CD4-positive, alpha-beta memory T cell (primary cell): Measurements from ENCODE around the gene ZNF273. TPM values are rescaled to one million over a fixed set of nuclear protein-coding genes. Genes with fewer than 3 reads are reported as not detected.
"Not testable (repeated sequence)": the region's sequence is repeated elsewhere in the genome, so short reads cannot be mapped to it uniquely, and the experiment has no call there.

Experiments used
- CTCF ChIA-PET: fragments of 350-600 bp; sonication (Branson Sonifier 250); formaldehyde crosslinking; loops from one replicate; lab custom pipeline; 2021; ENCODE audit warnings: inconsistent platforms; ENCODE audit not compliant: partially characterized antibody; lab: Charles Lee
- POLR2A ChIA-PET: fragments of 350-600 bp; sonication (Branson Sonifier 250); formaldehyde crosslinking; loops from one replicate; lab custom pipeline; 2021; ENCODE audit not compliant: partially characterized antibody; lab: Charles Lee
- DNase-seq, 5 donors: peaks; one replicate each; pipeline versions ENCODE4 v3.0.0 to v3.0.0-alpha.2; 2020 to 2022; ENCODE audit warnings: mixed read lengths in 1 of 5
- H3K27ac ChIP-seq: one replicate; pipeline ENCODE4 v1.7.0; 2013; ENCODE audit warnings: low read depth, low read length
- H3K27me3 ChIP-seq: 2 replicates; pipeline ENCODE4 v1.7.0; 2013; ENCODE audit warnings: mild to moderate bottlenecking, low read length, moderate library complexity; ENCODE audit not compliant: insufficient read depth
- H3K36me3 ChIP-seq: 2 replicates; pipeline ENCODE4 v1.7.0; 2013; ENCODE audit warnings: mild to moderate bottlenecking, low read length, moderate library complexity; ENCODE audit not compliant: insufficient read depth
- H3K4me1 ChIP-seq: 2 replicates; pipeline ENCODE4 v1.7.0; 2013; ENCODE audit warnings: mild to moderate bottlenecking, low read length, moderate library complexity; ENCODE audit not compliant: insufficient read depth
- H3K4me3 ChIP-seq, 2 donors: one replicate each; pipeline ENCODE4 v1.7.0; 2013; ENCODE audit warnings: low read length in 2 of 2, mild to moderate bottlenecking in 1 of 2
- H3K9me3 ChIP-seq, 2 donors: one replicate each; pipeline ENCODE4 v1.7.0; 2013; ENCODE audit warnings: low read length in 2 of 2, control low read depth in 1 of 2; ENCODE audit not compliant: control insufficient read depth in 1 of 2
- H3K27ac Mint-ChIP-seq, 7 donors: one replicate each; pipeline ENCODE4 v1.8.0; 2020 to 2021; ENCODE audit warnings: mixed read lengths in 7 of 7, mild to moderate bottlenecking in 6 of 7, inconsistent platforms in 3 of 7, moderate library complexity in 3 of 7
- H3K27me3 Mint-ChIP-seq, 2 donors: one replicate each; pipeline ENCODE4 v1.8.0; 2020 to 2021; ENCODE audit warnings: mixed read lengths in 2 of 2
- H3K36me3 Mint-ChIP-seq, 2 donors: one replicate each; pipeline ENCODE4 v1.8.0; 2020 to 2021; ENCODE audit warnings: mixed read lengths in 2 of 2, inconsistent platforms in 1 of 2, mild to moderate bottlenecking in 1 of 2
- H3K4me1 Mint-ChIP-seq, 4 donors: one replicate each; pipeline ENCODE4 v1.8.0; 2020 to 2021; ENCODE audit warnings: mixed read lengths in 4 of 4, mild to moderate bottlenecking in 1 of 4
- H3K4me3 Mint-ChIP-seq, 8 donors: one replicate each; pipeline ENCODE4 v1.8.0; 2020 to 2021; ENCODE audit warnings: mixed read lengths in 8 of 8, mild to moderate bottlenecking in 7 of 8, moderate library complexity in 6 of 8, inconsistent platforms in 3 of 8
- H3K9me3 Mint-ChIP-seq, 8 donors: one replicate each; pipeline ENCODE4 v1.8.0; 2020 to 2021; ENCODE audit warnings: mixed read lengths in 8 of 8, mild to moderate bottlenecking in 5 of 8, inconsistent platforms in 3 of 8, moderate library complexity in 1 of 8
- intact Hi-C: fragments of 100-400 bp; cut with micrococcal nuclease; formaldehyde crosslinking; loops from one replicate; pipeline ENCODE4 v1.15.1; 2023
- polyA plus RNA-seq, 2 donors: library from polyadenylated mRNA; unstranded; fragments of 300-500 nt; fragmentation: Illumina TruSeq; gene quantifications; one replicate each; pipeline ENCODE4 v1.2.3, GENCODE V29; 2021
- total RNA-seq, 2 experiments: library from RNA; stranded (reverse); gene quantifications; one replicate each; pipeline ENCODE4 v1.2.3, GENCODE V29; 2021

Gene ZNF273
- total and polyA plus RNA-seq, 4 experiments from 2014 or later = 5.0 to 8.9 (median 6.7) TPM

DNA sequence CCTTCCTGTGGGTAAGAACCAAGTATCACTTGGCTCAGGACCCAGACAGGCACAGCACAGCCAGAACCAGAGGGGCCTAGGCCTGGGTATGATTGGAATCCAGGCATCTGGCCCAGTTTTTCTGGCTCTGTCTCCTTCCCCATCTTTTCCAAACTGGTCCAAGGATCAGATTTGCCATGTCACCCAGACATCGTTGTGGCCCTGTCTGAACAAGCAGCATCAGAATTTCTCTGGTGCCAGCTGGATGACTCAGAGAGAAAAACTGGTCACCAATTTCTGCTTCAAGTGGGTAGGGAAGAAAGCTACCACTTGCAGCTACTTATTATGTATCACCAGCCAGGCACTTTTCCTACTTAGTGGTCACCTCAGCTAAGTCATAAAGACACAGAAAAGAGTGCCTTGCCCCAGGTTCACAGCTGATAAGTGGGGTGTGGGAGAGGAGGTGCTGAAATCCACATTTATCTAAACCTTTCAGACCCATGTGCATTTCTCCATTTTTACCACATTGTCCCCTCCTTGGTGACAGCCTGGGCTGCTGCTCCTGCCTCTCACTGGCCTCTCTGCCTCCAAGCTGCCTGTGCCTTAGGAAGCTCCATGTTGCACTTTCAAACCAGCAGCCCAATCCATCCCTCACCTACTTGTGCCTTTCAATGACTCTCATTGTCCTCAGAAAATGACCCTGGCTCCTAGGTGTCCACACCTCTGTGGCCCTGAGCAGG, 11.6 kb upstream of the ZNF273 start:
- not testable (repeated sequence) for DNase-seq

DNA sequence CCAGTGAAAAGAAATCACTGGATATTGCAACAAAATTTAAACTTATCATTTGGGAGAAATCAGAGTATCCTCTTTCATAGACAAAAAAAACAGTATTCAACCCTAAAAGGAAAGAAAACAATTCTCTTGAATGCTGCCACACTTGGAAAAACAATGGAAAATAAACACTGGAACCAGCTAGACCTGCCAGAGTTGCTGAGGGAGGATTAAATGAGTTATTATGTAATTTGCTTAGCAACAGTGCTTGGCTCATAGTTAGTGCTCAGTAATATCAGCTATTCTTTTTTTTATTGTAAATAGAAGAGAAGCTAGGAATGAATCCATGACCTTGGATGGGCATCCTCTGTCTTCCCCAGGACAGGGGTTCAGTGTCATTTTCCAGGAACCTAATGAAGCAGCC, 11.0 kb upstream of the ZNF273 start:
- H3K9me3 ChIP-seq = no peaks in the 10 kb centered on the region
- ChIA-PET POLR2A (no interaction called here), CTCF (interaction anchor here (1.1 to 1.8 kb wide), 2 partner anchors 21 to 417 kb away, joined by 3 to 4 read pairs; no protein-coding TSS in a partner anchor)
- no peak overlapping the region for H3K27ac ChIP-seq
- peaks cover 18% of the 10 kb centered on the region for H3K4me1 ChIP-seq
- H3K27me3 ChIP-seq = peaks cover 5% of the 10 kb centered on the region
- Mint-ChIP-seq H3K36me3 (no peaks in the 10 kb centered on the region), H3K4me1 (peaks cover 5 to 14% (median 9%) of the 10 kb centered on the region in 4 donors), H3K4me3 (peak overlapping the region in 1 of 8 donors; percentile 28), H3K27me3 (peaks cover 12 to 18% of the 10 kb centered on the region in 2 donors), H3K27ac (no peak overlapping the region), H3K9me3 (no peaks in the 10 kb centered on the region)
- H3K36me3 ChIP-seq = no peaks in the 10 kb centered on the region
- H3K4me3 ChIP-seq = no peak overlapping the region
- DNase-seq = no peak
- intact Hi-C loops = no loop called here

More for the DNA sequence above, 11.6 kb upstream of the ZNF273 start:
- H3K4me1 ChIP-seq = peaks cover 18% of the 10 kb centered on the region
- peaks cover 15 to 24% of the 10 kb centered on the region in 2 donors for H3K27me3 Mint-ChIP-seq
- H3K4me3 ChIP-seq, H3K36me3 Mint-ChIP-seq, H3K27ac Mint-ChIP-seq, H3K36me3 ChIP-seq, H3K9me3 ChIP-seq, intact Hi-C loops, H3K27me3 ChIP-seq, H3K27ac ChIP-seq, H3K9me3 Mint-ChIP-seq: not testable (repeated sequence)
- CTCF ChIA-PET = interaction anchor here (1.8 kb wide), 1 partner anchor 22 kb away, joined by 4 read pairs; no protein-coding TSS in a partner anchor
- peak overlapping the region in 1 of 8 donors; percentile 28 for H3K4me3 Mint-ChIP-seq
- POLR2A ChIA-PET = interaction anchor here (1.4 kb wide), 1 partner anchor 11 kb away, joined by 3 read pairs; the partner anchor contains the start of gene ZNF273
- H3K4me1 Mint-ChIP-seq = peaks cover 5 to 20% (median 12%) of the 10 kb centered on the region in 4 donors

DNA sequence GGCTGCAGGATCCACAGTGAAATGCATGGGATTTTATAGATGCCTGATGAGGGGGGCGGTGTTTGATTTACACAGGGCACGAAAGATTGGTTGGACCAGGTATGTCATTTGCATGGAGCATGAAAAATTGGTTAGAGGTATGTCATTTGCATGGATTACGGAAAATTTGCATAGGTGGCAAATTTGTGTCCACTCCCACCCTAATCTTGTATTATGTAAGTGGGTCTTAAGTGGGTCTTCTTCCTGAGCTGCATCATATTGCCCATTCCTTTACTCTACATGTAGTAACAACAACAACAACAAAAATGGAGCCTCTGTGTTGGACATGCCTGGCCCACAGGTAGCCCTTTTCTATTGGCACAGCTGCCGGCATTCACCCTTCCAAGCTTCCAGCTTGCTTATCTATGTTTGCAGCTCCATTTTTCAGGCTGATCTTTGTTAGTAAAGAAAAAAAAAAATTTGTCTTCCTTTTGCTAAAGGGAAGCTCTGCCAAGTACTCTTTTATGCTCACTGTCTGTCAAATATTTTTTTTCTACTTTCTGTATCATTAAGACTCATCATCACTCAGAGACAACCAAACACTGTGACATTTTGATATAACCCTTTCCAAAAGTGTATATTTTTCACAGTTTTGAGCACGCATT, 10.3 kb upstream of the ZNF273 start:
- H3K27me3 Mint-ChIP-seq = peaks cover 10 to 18% of the 10 kb centered on the region in 2 donors
- H3K36me3 Mint-ChIP-seq = no peaks in the 10 kb centered on the region
- DNase-seq = no peak
- peaks cover 5 to 11% (median 9%) of the 10 kb centered on the region in 4 donors for H3K4me1 Mint-ChIP-seq
- no peak overlapping the region for H3K4me3 Mint-ChIP-seq
- Histone ChIP-seq H3K9me3 (no peaks in the 10 kb centered on the region), H3K36me3 (no peaks in the 10 kb centered on the region), H3K4me3 (no peak overlapping the region), H3K27ac (no peak overlapping the region), H3K4me1 (peaks cover 16% of the 10 kb centered on the region), H3K27me3 (peaks cover 5% of the 10 kb centered on the region)
- ChIA-PET POLR2A (no interaction called here), CTCF (interaction anchor here (1.1 to 1.8 kb wide), 2 partner anchors 21 to 416 kb away, joined by 3 to 4 read pairs; no protein-coding TSS in a partner anchor)
- intact Hi-C loops = no loop called here
- H3K27ac Mint-ChIP-seq = no peak overlapping the region
- no peaks in the 10 kb centered on the region for H3K9me3 Mint-ChIP-seq

DNA sequence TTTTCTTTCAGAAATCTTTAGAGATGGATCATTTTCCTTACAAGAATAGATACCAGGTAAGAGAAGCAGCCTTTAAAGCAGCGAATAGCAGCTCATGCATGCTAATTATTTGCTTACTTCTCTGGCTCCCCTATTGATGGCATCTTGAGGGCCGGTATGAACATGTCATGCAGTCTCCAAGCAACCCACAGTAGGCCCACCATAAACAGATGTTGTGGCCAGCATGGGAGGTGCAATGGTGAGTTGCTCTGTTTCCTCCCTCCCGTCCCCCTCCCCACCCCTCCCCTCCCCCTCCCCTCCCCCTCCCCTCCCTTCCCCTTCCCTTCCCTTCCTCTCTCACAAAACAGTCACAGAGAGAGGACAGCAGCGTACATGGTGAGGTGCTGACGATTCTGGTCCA, 9.7 kb upstream of the ZNF273 start:
- H3K4me1 Mint-ChIP-seq = peaks cover 2 to 5% (median 4%) of the 10 kb centered on the region in 4 donors
- Histone ChIP-seq H3K27me3 (peaks cover 5% of the 10 kb centered on the region), H3K9me3 (no peaks in the 10 kb centered on the region), H3K4me1 (peaks cover 10% of the 10 kb centered on the region), H3K27ac (no peak overlapping the region), H3K4me3 (no peak overlapping the region), H3K36me3 (no peaks in the 10 kb centered on the region)
- CTCF ChIA-PET = interaction anchor here (1.1 kb wide), 1 partner anchor 416 kb away, joined by 3 read pairs; no protein-coding TSS in a partner anchor
- intact Hi-C loops = no loop called here
- H3K36me3 Mint-ChIP-seq = no peaks in the 10 kb centered on the region
- H3K9me3 Mint-ChIP-seq = no peaks in the 10 kb centered on the region
- H3K27me3 Mint-ChIP-seq = peaks cover 7 to 13% of the 10 kb centered on the region in 2 donors
- no peak for DNase-seq
- H3K27ac Mint-ChIP-seq = no peak overlapping the region
- POLR2A ChIA-PET = no interaction called here
- H3K4me3 Mint-ChIP-seq = no peak overlapping the region

DNA sequence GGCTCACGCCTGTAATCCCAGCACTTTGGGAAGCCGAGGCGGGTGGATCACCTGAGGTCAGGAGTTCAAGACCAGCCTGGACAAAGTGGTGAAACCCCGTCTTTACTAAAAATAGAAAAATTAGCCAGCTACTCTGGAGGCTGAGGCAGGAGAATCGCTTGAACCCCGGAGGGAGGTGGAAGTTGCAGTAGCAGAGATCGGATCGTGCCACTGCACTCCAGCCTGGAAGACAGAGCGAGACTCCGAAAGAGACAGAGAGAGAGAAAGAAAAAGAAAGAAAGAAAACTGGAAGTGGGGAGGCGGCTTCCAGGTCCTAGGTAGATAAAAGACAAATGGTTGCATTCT, 640 bp upstream of the ZNF273 start:
- H3K4me3 ChIP-seq = peak overlapping the region in 1 of 2 donors; percentile 67

DNA sequence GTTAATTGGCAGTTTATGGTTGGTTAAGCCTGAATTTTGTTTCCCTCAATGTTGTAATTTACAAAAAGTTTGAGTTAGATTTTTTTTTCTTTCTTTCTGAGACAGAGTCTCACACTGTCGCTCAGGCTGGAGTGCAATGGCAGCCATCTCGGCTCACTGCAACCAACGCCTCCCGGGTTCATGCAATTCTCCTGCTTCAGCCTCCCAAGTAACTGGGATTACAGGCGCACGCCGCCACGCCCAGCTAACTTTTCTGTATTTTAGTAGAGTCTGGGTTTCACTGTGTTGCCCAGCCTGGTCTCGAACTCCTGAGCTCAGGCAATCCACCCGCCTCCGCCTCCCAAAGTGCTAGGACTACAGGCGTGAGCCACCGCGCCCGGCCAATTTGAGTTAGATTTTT, 935 bp downstream of the ZNF273 start:
- peak overlapping the region; percentile 67 to 71 for H3K4me3 ChIP-seq
- no peak for DNase-seq
- CTCF ChIA-PET = no interaction called here
- no peaks in the 10 kb centered on the region for H3K36me3 ChIP-seq
- Mint-ChIP-seq H3K4me3 (peak overlapping the region; percentile 96 to 98 (median 98)), H3K9me3 (no peaks in the 10 kb centered on the region), H3K36me3 (peaks cover 3 to 4% of the 10 kb centered on the region in 2 donors), H3K4me1 (peaks cover 33 to 59% (median 45%) of the 10 kb centered on the region in 4 donors), H3K27me3 (no peaks in the 10 kb centered on the region), H3K27ac (peak overlapping the region in 5 of 7 donors; percentile 59 to 97 (median 95))
- no peaks in the 10 kb centered on the region for H3K27me3 ChIP-seq
- H3K27ac ChIP-seq = peak overlapping the region; percentile 79
- peaks cover 48% of the 10 kb centered on the region for H3K4me1 ChIP-seq
- POLR2A ChIA-PET = interaction anchor here (1.5 to 2.5 kb wide), 5 partner anchors 15 to 597 kb away, joined by 6 to 20 read pairs (median 12); partner anchors contain the start of genes ERV3-1, ZNF107 and ZNF138
- intact Hi-C loops = no loop called here
- no peaks in the 10 kb centered on the region for H3K9me3 ChIP-seq

More for the DNA sequence above, 640 bp upstream of the ZNF273 start:
- intact Hi-C loops = loop anchor here (2.0 kb wide), 2 partner anchors 14 to 104 kb away; partner anchors contain the start of gene ERV3-1
- H3K36me3 Mint-ChIP-seq, H3K9me3 Mint-ChIP-seq, H3K27ac ChIP-seq, H3K36me3 ChIP-seq, DNase-seq, H3K27me3 ChIP-seq, H3K27me3 Mint-ChIP-seq, H3K9me3 ChIP-seq: not testable (repeated sequence)
- ChIA-PET POLR2A (interaction anchor here (0.6 to 2.5 kb wide), 9 partner anchors 12 to 595 kb away, joined by 3 to 20 read pairs (median 6); partner anchors contain the start of genes ERV3-1, ZNF107, ZNF138 and ZNF680), CTCF (interaction anchor here (1.6 kb wide), 1 partner anchor 14 kb away, joined by 5 read pairs; no protein-coding TSS in a partner anchor)
- H3K4me1 Mint-ChIP-seq = peaks cover 25 to 47% (median 33%) of the 10 kb centered on the region in 4 donors
- peaks cover 37% of the 10 kb centered on the region for H3K4me1 ChIP-seq
- H3K4me3 Mint-ChIP-seq = peak overlapping the region; percentile 96 to 98 (median 98)
- H3K27ac Mint-ChIP-seq = peak overlapping the region in 6 of 7 donors; percentile 23 to 97 (median 76)

DNA sequence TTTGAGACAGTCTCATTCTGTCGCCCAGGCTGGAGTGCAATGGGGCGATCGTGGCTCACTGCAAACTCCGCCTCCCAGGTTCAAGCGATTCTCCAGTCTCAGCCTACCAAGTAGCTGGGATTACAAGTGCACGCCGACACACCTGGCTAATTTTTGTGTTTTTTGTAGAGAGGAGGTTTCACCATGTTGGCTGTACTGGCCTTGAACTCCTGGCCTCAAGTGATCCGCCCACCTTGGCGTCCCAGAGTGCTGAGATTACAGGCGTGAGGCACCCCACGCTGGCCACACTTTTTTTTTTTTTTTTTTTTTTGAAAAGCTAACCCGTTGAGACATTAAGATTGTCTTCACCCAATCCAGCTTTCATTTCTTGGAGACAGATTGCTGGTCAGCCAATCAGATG, 2.1 kb downstream of the ZNF273 start:
- Histone ChIP-seq H3K27ac (no peak overlapping the region), H3K9me3 (no peaks in the 10 kb centered on the region), H3K36me3 (no peaks in the 10 kb centered on the region), H3K4me3 (no peak overlapping the region), H3K4me1 (peaks cover 48% of the 10 kb centered on the region), H3K27me3 (no peaks in the 10 kb centered on the region)
- H3K9me3 Mint-ChIP-seq = no peaks in the 10 kb centered on the region
- H3K36me3 Mint-ChIP-seq = peaks cover 3 to 4% of the 10 kb centered on the region in 2 donors
- intact Hi-C loops = loop anchor here (5.0 kb wide), 1 partner anchor 467 kb away; the partner anchor contains the start of gene ZNF92
- H3K4me1 Mint-ChIP-seq = peaks cover 36 to 70% (median 50%) of the 10 kb centered on the region in 4 donors
- peak overlapping the region in 5 of 8 donors; percentile 27 to 69 (median 39) for H3K4me3 Mint-ChIP-seq
- no peaks in the 10 kb centered on the region for H3K27me3 Mint-ChIP-seq
- no peak for DNase-seq
- H3K27ac Mint-ChIP-seq = no peak overlapping the region
- POLR2A ChIA-PET = no interaction called here
- CTCF ChIA-PET = no interaction called here
